GM18951 (cell line): Measurements from ENCODE around the gene VWA5B1.

Experiments
- POLR2A ChIP-seq: IDR thresholded peaks from 4 replicates; pipeline ENCODE4 v1.6.1; 2011; ENCODE audit warnings: mild to moderate bottlenecking; ENCODE audit not compliant: insufficient read length, insufficient read depth; ENCODE audit errors: extremely low read depth
- in situ Hi-C: fragments of 300-500 bp; cut with MboI; formaldehyde crosslinking; loops from one replicate; pipeline ENCODE4 v1.12.0; 2022; ENCODE audit warnings: low sequenced_read_pairs, mixed read lengths, inconsistent platforms; ENCODE audit not compliant: unreplicated experiment

VWA5B1 gene

GRCh38 chr1:20343149-20343937 lies 52.7 kb downstream of the VWA5B1 start:
- in situ Hi-C loops, result no loop called here
- no peak for TF ChIP-seq POLR2A

GRCh38 chr1:20343938-20344302 lies 53.2 kb downstream of the VWA5B1 start:
- no peak for TF ChIP-seq POLR2A
- in situ Hi-C loops, result no loop called here

- in situ Hi-C loops, result no loop called here
- no peak for TF ChIP-seq POLR2A
These were observed 54.1 kb downstream of the VWA5B1 start for GRCh38 chr1:20344738-20345137.

GRCh38 chr1:20345419-20345818 lies 54.7 kb downstream of the VWA5B1 start:
- no peak for TF ChIP-seq POLR2A
- in situ Hi-C loops, result no loop called here

GRCh38 chr1:20346433-20346832 lies 55.8 kb downstream of the VWA5B1 start:
- in situ Hi-C loops, result no loop called here
- no peak for TF ChIP-seq POLR2A

GRCh38 chr1:20347699-20348098 lies 57.0 kb downstream of the VWA5B1 start:
- no peak for TF ChIP-seq POLR2A
- in situ Hi-C loops, result no loop called here

- in situ Hi-C loops, result no loop called here
- no peak for TF ChIP-seq POLR2A
These were observed 57.7 kb downstream of the VWA5B1 start for GRCh38 chr1:20348326-20348915.

GRCh38 chr1:20349561-20349960 lies 58.9 kb downstream of the VWA5B1 start:
- no peak for TF ChIP-seq POLR2A

GRCh38 chr1:20349971-20350370 lies 59.3 kb downstream of the VWA5B1 start:
- no peak for TF ChIP-seq POLR2A
- in situ Hi-C loops, result no loop called here

More at GRCh38 chr1:20349561-20349960, 58.9 kb downstream of the VWA5B1 start:
- in situ Hi-C loops, result no loop called here

GRCh38 chr1:20350421-20350820 lies 59.7 kb downstream of the VWA5B1 start:
- in situ Hi-C loops, result no loop called here
- no peak for TF ChIP-seq POLR2A

- no peak for TF ChIP-seq POLR2A
- in situ Hi-C loops, result no loop called here
These were observed 61.4 kb downstream of the VWA5B1 start for GRCh38 chr1:20351911-20352701.

- no peak for TF ChIP-seq POLR2A
These were observed 63.2 kb downstream of the VWA5B1 start for GRCh38 chr1:20353836-20354235.

GRCh38 chr1:20354610-20355009 lies 63.9 kb downstream of the VWA5B1 start:
- TF ChIP-seq POLR2A, result no peak
- in situ Hi-C loops, result no loop called here

More at GRCh38 chr1:20353836-20354235, 63.2 kb downstream of the VWA5B1 start:
- in situ Hi-C loops, result no loop called here
